GM12865 (cell line): Measurements from ENCODE around the gene ACSL3.

ENCODE experiments used
- DNase-seq: peaks from one replicate; pipeline ENCODE4 v3.0.0; 2010; ENCODE audit warnings: low read depth
- H3K4me3 ChIP-seq: 2 replicates; pipeline ENCODE4 v1.5.1; 2011; ENCODE audit warnings: mild to moderate bottlenecking, low read depth, low read length, control low read depth
- CTCF ChIP-seq: IDR thresholded peaks from 2 replicates; pipeline ENCODE4 v1.5.1; 2011; ENCODE audit warnings: low read length, control low read depth, low read depth, inconsistent platforms; ENCODE audit not compliant: insufficient read depth; ENCODE audit errors: missing control alignments

The ACSL3 gene

GRCh38 chr2:222903234-222904220 is 42.7 kb downstream of the ACSL3 start:
- peak; percentile 63 for TF ChIP-seq CTCF
- H3K4me3 ChIP-seq: no peak overlapping the region
- peak; percentile 69 for DNase-seq

GRCh38 chr2:222904557-222905258 is 43.9 kb downstream of the ACSL3 start:
- no peak overlapping the region for H3K4me3 ChIP-seq
- TF ChIP-seq CTCF: no peak
- no peak for DNase-seq

GRCh38 chr2:222907048-222907447 is 46.2 kb downstream of the ACSL3 start:
- TF ChIP-seq CTCF: no peak
- H3K4me3 ChIP-seq: no peak overlapping the region
- no peak for DNase-seq

- no peak for DNase-seq
- no peak for TF ChIP-seq CTCF
- no peak overlapping the region for H3K4me3 ChIP-seq
These were observed 47.1 kb downstream of the ACSL3 start for GRCh38 chr2:222907790-222908441.

- no peak for DNase-seq
- TF ChIP-seq CTCF: no peak
- H3K4me3 ChIP-seq: no peak overlapping the region
These were observed 48.5 kb downstream of the ACSL3 start for GRCh38 chr2:222909286-222909685.

- H3K4me3 ChIP-seq: peak overlapping the region; percentile 43
- DNase-seq: peak; percentile 96
- no peak for TF ChIP-seq CTCF
These were observed 51.3 kb downstream of the ACSL3 start for GRCh38 chr2:222912117-222912516.
